Astrocyte (in vitro differentiated cells and primary cell): ENCODE data around the gene SEPTIN1. TPM values are rescaled to one million over a fixed set of nuclear protein-coding genes. Genes with fewer than 3 reads are reported as not detected.

Experiments
- DNase-seq: peaks from one replicate; pipeline ENCODE4 v3.0.0-alpha.2; 2010; ENCODE audit warnings: low read depth
- FAIRE-seq: peaks from 2 replicates; lab custom pipeline; 2011; peaks lifted over from hg19 to GRCh38; lab: Jason Lieb, UNC
- H2AFZ ChIP-seq: 2 replicates; pipeline ENCODE4 v1.6.0; 2012; ENCODE audit warnings: low read depth, low read length, inconsistent platforms
- H3K27ac ChIP-seq: 2 replicates; pipeline ENCODE4 v1.5.1; 2011; ENCODE audit warnings: low read depth, low read length, inconsistent platforms
- H3K27me3 ChIP-seq: 2 replicates; pipeline ENCODE4 v1.6.0; 2011; ENCODE audit warnings: low read length, inconsistent platforms; ENCODE audit not compliant: insufficient read depth
- H3K36me3 ChIP-seq: 2 replicates; pipeline ENCODE4 v1.5.1; 2011; ENCODE audit warnings: low read length, inconsistent platforms; ENCODE audit not compliant: insufficient read depth
- H3K4me1 ChIP-seq: 2 replicates; pipeline ENCODE4 v1.5.1; 2011; ENCODE audit warnings: low read length, inconsistent platforms; ENCODE audit not compliant: insufficient read depth
- H3K4me2 ChIP-seq: 2 replicates; pipeline ENCODE4 v1.6.0; 2012; ENCODE audit warnings: low read length, inconsistent platforms
- H3K4me3 ChIP-seq: 2 replicates; pipeline ENCODE4 v1.5.1; 2011; ENCODE audit warnings: low read depth, mild to moderate bottlenecking, low read length, inconsistent platforms; ENCODE audit not compliant: insufficient read depth
- H3K79me2 ChIP-seq: 2 replicates; pipeline ENCODE4 v1.6.0; 2012; ENCODE audit warnings: mild to moderate bottlenecking, low read length, inconsistent platforms; ENCODE audit not compliant: insufficient read depth
- H3K9ac ChIP-seq: 2 replicates; pipeline ENCODE4 v1.6.0; 2012; ENCODE audit warnings: mild to moderate bottlenecking, low read length, inconsistent platforms
- H3K9me3 ChIP-seq: 2 replicates; pipeline ENCODE4 v1.5.1; 2012; ENCODE audit warnings: low read depth, mild to moderate bottlenecking, low read length, inconsistent platforms; ENCODE audit not compliant: insufficient read depth
- H4K20me1 ChIP-seq: 2 replicates; pipeline ENCODE4 v1.6.0; 2012; ENCODE audit warnings: low read length, inconsistent platforms; ENCODE audit not compliant: insufficient read depth
- H3K27ac Mint-ChIP-seq: one replicate; pipeline ENCODE4 v1.8.0; 2021; ENCODE audit warnings: mild to moderate bottlenecking, mixed read lengths; ENCODE audit not compliant: unreplicated experiment
- H3K27me3 Mint-ChIP-seq: one replicate; pipeline ENCODE4 v1.8.0; 2021; ENCODE audit warnings: low read depth, mixed read lengths; ENCODE audit not compliant: unreplicated experiment
- H3K36me3 Mint-ChIP-seq: one replicate; pipeline ENCODE4 v1.8.0; 2021; ENCODE audit warnings: low read depth, mixed read lengths; ENCODE audit not compliant: unreplicated experiment
- H3K4me1 Mint-ChIP-seq: one replicate; pipeline ENCODE4 v1.8.0; 2021; ENCODE audit warnings: low read depth, mixed read lengths; ENCODE audit not compliant: unreplicated experiment
- H3K4me3 Mint-ChIP-seq: one replicate; pipeline ENCODE4 v1.8.0; 2021; ENCODE audit warnings: mild to moderate bottlenecking, moderate library complexity, mixed read lengths; ENCODE audit not compliant: unreplicated experiment
- H3K9me3 Mint-ChIP-seq: one replicate; pipeline ENCODE4 v1.8.0; 2021; ENCODE audit warnings: mild to moderate bottlenecking, mixed read lengths; ENCODE audit not compliant: unreplicated experiment
- EZH2 ChIP-seq: IDR thresholded peaks from 2 replicates; pipeline ENCODE4 v1.6.1; 2012; ENCODE audit warnings: mild to moderate bottlenecking, low read length, inconsistent platforms; ENCODE audit not compliant: insufficient read depth
- total RNA-seq: library from RNA; stranded (reverse); gene quantifications from 2 replicates; pipeline ENCODE4 v1.2.1, GENCODE V29; 2021
- TF ChIP-seq, protein P1 (sequence below): IDR thresholded peaks from 2 replicates; pipeline ENCODE4 v1.5.1; 2011; ENCODE audit warnings: low read depth, mild to moderate bottlenecking, inconsistent platforms, low read length, moderate library complexity; ENCODE audit not compliant: insufficient read depth

The SEPTIN1 gene
- total RNA-seq, 1 donor from 2014 or later: 0.48 TPM

DNA sequence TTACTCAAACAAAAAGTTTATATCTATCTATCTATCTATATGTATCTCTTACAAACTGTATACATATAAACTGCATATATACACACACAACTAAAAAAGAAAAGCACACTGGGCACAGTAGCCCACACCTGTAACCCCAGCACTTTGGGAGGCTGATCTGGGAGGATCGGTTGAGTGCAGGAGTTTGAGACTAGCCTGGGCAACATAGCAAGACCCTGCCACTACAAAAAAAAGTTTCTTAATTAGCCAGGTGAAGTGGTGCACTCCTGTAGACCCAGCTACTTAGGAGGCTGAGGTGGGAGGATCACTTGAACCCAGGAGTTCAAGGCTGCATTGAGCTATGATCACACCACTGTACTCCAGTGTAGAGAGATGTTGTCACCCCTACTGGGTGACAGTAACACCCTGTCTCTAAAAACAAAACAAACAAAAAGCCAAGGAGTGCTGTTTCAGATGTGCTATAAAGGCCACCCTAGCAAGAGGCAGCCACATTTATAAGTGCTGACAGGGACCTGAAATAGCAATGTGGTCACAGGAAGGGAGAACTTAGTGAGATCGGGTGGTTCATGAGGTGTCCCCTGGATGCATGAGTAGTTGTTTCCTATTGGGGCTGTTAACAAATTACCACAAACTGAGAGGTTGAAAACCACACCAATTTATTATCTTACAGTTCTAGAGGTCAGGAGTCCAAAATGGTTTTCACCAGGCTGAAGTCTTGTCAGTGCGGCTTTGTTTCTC is 32.1 kb downstream of the SEPTIN1 start:
- Histone ChIP-seq H3K9me3 (no peaks in the 10 kb centered on the region), H3K79me2 (peaks cover 28% of the 10 kb centered on the region), H3K4me2 (no peak overlapping the region), H3K4me1 (peaks cover 16% of the 10 kb centered on the region), H4K20me1 (peaks cover 35% of the 10 kb centered on the region), H3K27me3 (no peaks in the 10 kb centered on the region), H3K36me3 (peaks cover 14% of the 10 kb centered on the region), H3K27ac (no peak overlapping the region), H3K4me3 (no peak overlapping the region), H3K9ac (no peak overlapping the region), H2AFZ (no peak overlapping the region)
- Mint-ChIP-seq H3K4me1 (no peaks in the 10 kb centered on the region), H3K27ac (no peak overlapping the region), H3K9me3 (no peaks in the 10 kb centered on the region), H3K4me3 (no peak overlapping the region), H3K36me3 (peaks cover 12% of the 10 kb centered on the region), H3K27me3 (no peaks in the 10 kb centered on the region)
- DNase-seq (peak; percentile 74), FAIRE-seq (no peak)
- TF ChIP-seq, protein P1, sequence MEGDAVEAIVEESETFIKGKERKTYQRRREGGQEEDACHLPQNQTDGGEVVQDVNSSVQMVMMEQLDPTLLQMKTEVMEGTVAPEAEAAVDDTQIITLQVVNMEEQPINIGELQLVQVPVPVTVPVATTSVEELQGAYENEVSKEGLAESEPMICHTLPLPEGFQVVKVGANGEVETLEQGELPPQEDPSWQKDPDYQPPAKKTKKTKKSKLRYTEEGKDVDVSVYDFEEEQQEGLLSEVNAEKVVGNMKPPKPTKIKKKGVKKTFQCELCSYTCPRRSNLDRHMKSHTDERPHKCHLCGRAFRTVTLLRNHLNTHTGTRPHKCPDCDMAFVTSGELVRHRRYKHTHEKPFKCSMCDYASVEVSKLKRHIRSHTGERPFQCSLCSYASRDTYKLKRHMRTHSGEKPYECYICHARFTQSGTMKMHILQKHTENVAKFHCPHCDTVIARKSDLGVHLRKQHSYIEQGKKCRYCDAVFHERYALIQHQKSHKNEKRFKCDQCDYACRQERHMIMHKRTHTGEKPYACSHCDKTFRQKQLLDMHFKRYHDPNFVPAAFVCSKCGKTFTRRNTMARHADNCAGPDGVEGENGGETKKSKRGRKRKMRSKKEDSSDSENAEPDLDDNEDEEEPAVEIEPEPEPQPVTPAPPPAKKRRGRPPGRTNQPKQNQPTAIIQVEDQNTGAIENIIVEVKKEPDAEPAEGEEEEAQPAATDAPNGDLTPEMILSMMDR: no peak
- no peak for TF ChIP-seq EZH2

DNA sequence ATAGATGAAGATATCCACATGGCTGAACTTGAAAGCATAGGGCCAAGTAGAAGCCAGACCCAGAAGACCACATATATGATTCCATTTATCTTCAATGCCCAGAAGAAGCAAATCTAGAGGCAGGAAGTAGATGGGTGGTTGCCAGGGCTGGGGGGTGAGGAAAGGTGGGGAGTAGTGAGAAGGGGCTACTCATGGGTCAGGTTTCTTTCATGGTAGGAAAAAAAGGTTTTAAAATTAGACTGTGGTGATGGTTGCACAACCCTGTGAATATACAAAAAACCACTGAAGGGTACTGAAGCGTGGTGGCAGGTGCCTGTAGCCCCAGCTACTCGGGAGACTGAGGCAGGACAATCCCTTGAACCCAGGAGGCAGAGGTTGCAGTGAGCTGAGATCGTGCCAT is 32.7 kb downstream of the SEPTIN1 start:
- no peak for TF ChIP-seq EZH2
- TF ChIP-seq, protein P1: no peak
- Mint-ChIP-seq H3K27me3 (no peaks in the 10 kb centered on the region), H3K4me3 (no peak overlapping the region), H3K36me3 (peaks cover 12% of the 10 kb centered on the region), H3K27ac (no peak overlapping the region), H3K4me1 (no peaks in the 10 kb centered on the region), H3K9me3 (no peaks in the 10 kb centered on the region)
- DNase-seq (no peak), FAIRE-seq (no peak)
- H4K20me1 ChIP-seq: peaks cover 35% of the 10 kb centered on the region
- no peak overlapping the region for H3K4me3 ChIP-seq
- H3K4me2 ChIP-seq: no peak overlapping the region
- no peak overlapping the region for H3K27ac ChIP-seq
- no peak overlapping the region for H3K9ac ChIP-seq
- H3K36me3 ChIP-seq: peaks cover 14% of the 10 kb centered on the region
- no peaks in the 10 kb centered on the region for H3K9me3 ChIP-seq
- peaks cover 16% of the 10 kb centered on the region for H3K4me1 ChIP-seq
- peaks cover 23% of the 10 kb centered on the region for H3K79me2 ChIP-seq
- no peaks in the 10 kb centered on the region for H3K27me3 ChIP-seq
- H2AFZ ChIP-seq: no peak overlapping the region

DNA sequence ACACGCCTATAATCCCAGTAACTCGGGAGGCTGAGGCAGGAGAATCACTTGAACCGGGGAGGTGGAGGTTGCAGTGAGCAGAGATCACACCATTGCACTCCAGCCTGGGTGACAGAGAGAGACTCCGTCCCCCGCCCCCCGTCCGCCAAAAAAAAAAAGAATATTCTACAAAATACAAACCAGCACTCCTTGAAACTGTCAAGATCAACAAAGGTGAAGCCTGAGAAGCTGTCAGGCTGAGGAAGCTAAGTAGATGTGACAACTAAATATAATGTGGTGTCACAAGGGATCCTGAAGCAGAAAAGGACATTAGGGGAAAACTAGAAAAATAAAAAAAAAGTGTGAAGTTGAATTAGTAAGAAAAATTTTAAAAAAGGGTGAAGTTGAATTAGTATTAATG is 33.4 kb downstream of the SEPTIN1 start:
- Mint-ChIP-seq H3K27ac (no peak overlapping the region), H3K4me3 (no peak overlapping the region), H3K4me1 (no peaks in the 10 kb centered on the region), H3K9me3 (no peaks in the 10 kb centered on the region), H3K27me3 (no peaks in the 10 kb centered on the region), H3K36me3 (peaks cover 9% of the 10 kb centered on the region)
- H3K9ac ChIP-seq: no peak overlapping the region
- H3K79me2 ChIP-seq: peaks cover 16% of the 10 kb centered on the region
- peaks cover 14% of the 10 kb centered on the region for H3K36me3 ChIP-seq
- peaks cover 35% of the 10 kb centered on the region for H4K20me1 ChIP-seq
- H3K4me3 ChIP-seq: no peak overlapping the region
- peaks cover 13% of the 10 kb centered on the region for H3K4me1 ChIP-seq
- no peak overlapping the region for H3K4me2 ChIP-seq
- no peak overlapping the region for H3K27ac ChIP-seq
- no peak for DNase-seq
- TF ChIP-seq EZH2: no peak
- TF ChIP-seq, protein P1: no peak
- no peaks in the 10 kb centered on the region for H3K9me3 ChIP-seq
- H3K27me3 ChIP-seq: no peaks in the 10 kb centered on the region
- no peak for FAIRE-seq
- no peak overlapping the region for H2AFZ ChIP-seq
